SHP77 (cell line): Measurements from ENCODE around the gene RAMACL.
"Not testable (repeated sequence)": the region's sequence is repeated elsewhere in the genome, so short reads cannot be mapped to it uniquely, and the experiment has no call there.

Experiments used
- DNase-seq, 2 experiments: peaks; one replicate each; lab custom pipeline; 2025; lab: John Stamatoyannopoulos, UW

RAMACL gene

DNA sequence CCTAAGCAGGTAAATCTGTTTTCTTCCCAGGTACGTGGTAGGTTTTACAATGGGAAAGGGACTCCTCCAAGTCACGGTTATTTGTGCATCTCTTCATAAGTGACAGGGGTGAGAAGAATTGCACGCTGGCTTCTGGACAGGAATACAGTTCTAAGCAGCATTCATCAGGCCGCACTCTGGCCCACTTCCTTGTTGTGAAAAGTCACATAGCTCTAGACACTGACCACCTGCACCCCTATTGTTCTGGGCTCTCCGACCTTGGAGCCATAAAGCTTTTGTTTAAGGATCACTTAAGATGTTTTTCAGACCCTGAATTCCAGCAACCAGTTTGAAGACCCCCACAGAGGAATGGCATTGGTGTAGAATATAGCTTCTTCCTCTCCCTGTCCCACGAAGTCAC, 31.4 kb downstream of the RAMACL start:
- DNase-seq, result no peak

DNA sequence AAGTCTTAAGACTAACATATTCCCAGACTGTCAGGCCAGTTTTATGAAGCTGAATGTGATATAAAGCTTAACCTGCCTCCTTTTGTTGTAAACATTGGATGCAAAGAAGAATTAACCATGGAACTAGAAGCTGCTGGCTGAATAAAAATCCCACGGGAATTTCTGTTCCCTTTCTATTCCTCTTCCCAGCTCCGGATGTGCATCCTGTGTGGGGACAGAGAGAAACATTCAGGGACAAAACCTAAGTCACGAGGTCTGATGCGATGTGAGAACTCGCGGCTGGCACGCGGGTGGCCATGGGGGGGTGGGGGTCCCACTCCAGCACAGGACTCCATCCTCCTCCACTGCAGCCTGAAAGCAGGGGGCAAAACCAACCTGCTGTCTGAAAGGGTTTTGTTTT, 32.2 kb downstream of the RAMACL start:
- no peak for DNase-seq

DNA sequence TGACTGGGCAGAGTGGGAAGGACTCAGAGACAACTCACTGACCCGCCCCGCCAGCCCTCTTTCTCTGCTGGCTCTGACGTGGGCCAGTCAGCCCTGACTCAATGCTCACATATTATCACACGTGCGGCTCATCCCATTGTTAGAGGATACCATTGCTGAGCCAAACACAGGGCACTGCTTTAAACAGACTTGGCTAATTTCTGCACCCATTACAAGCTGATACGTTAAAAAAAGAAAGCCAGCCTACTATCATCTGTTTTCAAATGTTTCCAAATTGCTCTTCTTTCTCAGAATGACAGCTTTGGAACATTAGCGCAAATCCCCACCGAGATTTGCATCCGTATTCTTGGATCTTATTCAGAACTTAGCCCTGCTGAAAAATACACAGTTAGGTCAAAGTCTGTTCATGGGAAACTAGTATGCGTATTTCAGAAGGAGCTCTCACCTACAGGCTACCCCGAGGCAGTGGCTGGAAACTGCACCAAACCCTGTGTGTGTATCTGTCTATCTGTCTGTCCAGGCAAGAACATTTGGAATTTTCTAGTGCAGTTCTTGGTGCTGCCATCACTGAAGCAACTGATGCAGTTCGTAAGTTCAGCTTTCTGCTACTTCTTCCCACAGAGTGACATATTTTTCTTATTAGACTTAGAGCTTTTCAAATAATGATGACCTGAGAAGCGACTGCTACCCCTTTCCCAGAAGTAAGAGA, 32.8 kb downstream of the RAMACL start:
- no peak for DNase-seq

DNA sequence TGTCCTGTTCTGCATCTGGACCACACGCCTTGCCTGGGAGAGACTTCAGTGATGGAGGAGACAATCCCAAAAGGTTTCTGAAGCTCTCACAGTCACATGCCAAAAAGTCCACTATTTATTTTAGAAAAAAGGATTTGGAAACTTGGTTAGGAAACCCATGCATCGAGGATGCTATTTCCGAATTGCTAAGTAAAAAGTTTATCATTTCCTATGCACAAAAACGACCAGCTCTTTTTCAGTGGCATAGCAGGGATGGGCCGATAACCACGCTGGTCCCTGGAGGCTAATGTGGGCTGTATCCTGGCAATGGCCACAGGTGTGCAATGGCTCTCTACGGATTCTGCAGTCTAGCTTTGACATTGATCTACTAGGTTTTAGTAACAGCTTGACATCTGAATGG, 33.9 kb downstream of the RAMACL start:
- DNase-seq, result no peak

DNA sequence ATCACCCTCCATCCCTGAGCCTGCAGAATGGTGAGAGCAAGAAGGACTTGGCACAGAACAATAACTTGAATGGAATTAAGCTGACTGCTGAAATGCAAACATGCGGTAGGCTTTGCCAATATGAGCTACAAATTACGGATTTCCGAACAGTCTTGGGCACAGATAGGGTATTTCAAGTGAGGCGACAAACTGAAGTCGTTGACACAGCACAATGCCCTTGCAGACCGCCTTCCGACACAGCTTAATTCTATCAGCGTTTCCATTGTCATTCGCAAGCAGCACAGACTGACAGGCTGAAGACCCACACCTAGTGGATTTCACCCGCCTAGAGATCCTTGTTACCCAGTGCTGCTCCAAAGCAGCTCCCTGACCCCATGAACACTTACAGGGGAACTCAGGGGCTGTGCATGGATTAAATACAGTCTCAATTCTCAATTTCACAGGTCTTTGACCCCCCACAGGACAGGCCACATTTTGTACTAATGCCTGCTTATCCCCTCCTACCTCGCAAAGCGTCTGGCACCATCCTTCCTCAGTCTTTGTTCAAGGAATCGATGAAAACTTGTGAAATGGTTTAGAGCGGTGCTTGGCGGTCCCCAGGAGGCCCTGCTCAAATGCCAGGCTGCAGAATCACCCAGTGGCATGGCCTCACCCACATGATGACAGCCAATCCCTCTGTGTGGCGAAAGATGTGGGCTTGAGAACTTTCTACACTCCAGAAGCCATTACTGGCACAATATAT, 34.6 kb downstream of the RAMACL start:
- no peak for DNase-seq

DNA sequence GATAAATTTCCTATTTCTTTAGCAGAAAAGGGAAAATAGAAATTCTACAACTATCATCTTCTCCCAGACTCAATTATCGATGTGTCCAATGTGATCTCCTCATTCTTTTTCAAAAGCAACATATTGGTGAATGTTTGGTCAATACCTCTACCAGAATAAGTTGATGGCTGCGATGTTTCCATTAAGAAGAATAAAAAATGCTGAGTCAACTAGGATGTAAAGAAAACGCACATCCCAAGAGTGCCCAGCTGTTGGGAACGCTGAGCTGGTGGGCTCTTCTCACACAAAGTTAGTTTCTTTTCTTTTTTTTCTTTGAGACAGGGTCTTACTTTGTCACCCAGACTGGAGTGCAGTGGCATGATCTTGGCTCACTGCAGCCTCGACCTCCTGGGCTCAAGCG, 39.8 kb downstream of the RAMACL start:
- no peak for DNase-seq

DNA sequence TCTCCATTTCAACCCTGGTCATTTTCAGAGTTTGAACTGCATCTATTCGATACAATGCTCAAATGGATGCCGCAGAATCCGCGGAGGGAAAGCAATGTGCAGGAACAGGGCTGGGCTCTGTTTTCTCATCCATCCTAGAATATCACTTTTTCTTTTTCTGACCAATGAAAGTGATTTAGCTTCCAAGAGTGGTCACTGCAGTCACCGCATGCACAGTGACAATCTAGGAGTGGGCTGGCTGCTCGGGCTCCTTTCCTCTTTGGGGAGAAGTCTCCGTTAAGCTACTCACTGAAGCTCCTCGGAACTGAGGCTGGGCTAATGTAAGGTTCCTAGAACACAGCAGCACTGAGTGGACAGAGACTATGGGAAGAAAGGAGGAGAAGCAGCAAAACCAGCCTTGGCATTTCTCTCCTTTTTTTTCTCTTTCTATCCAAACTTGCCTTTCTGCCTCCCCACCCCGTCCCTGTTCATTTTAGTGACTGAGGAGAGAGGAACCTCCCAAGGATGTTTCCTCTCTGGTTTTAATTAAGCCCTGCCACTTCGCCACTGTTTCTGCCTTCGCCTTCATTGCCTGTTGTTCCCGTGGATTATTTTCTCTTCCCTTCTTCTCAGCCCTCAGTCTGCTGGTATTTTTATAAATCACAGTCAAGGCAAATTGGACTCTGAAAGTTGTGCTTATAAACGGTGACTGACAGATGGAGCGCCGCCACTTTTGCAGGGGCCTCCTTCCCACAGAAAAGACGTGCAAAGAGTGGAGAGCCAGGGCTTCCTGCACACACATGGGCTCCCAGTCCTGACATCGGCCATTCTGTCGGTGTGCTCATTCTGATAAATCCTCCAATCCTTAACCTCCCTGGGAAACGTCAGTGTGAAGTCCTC, 41.1 kb downstream of the RAMACL start:
- no peak for DNase-seq

DNA sequence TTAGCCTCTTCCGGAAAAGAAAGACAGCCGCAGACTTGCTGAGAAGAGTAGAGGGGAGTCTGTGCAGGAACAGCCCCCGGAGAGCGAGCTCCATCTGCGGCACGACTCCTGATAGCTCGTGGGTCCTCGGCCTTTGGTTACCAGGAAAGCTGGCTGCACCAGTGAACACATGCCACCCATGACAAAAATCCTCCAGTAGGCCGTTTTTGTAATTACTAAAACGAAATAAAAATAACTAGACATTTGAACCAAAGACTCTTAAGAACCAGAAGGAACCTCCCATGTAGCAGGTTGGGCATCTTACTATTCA, 42.2 kb downstream of the RAMACL start:
- no peak for DNase-seq

DNA sequence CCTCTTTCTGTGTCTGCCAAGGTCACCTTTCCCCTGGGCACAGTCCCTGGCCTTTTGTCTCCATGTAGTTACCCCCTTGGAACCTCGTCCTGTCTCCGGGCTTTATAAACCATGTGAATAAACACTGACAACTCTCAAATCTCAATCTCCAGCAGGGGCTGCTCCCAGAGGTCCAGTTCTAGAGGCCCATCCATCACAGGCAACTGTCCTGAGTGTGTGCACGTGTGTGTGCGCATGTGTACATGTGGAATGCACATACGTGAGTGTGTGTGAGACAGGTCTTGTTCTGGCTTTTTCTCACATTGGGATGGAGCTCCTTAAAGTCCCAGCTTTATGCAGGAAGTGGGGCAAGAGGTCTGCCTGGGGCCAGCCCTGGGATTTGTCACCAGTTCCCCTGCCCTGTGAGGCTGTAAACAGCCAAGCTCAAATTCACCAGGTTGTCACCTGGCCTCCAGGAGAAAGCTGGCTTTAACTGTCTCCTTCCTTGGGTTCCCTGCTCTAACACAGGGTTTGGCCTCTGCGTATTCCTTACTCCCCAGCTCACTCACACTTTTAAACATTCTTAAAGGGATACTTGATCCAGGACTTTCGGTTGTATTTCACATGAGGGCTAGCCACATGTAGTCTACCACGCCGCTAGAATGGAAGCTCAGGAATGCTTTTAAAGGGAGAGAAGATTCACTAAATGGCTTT, 42.7 kb downstream of the RAMACL start:
- DNase-seq, result no peak

DNA sequence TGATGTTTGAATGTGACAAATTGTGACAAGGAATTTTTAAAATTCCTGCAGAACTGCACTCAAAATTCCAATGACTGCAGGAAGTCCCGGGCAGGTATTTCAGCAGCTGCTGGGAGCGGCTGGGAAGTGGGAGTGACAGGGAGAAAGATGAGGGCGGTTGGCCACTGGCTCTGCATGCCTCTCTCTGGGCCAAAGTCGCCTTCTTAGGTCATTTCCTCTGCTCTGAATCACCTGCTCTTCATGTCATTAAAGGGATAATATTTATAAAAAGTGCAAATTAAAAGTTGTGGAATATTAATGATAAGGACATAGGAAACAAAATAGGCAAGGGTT, 43.9 kb downstream of the RAMACL start:
- DNase-seq, result no peak

DNA sequence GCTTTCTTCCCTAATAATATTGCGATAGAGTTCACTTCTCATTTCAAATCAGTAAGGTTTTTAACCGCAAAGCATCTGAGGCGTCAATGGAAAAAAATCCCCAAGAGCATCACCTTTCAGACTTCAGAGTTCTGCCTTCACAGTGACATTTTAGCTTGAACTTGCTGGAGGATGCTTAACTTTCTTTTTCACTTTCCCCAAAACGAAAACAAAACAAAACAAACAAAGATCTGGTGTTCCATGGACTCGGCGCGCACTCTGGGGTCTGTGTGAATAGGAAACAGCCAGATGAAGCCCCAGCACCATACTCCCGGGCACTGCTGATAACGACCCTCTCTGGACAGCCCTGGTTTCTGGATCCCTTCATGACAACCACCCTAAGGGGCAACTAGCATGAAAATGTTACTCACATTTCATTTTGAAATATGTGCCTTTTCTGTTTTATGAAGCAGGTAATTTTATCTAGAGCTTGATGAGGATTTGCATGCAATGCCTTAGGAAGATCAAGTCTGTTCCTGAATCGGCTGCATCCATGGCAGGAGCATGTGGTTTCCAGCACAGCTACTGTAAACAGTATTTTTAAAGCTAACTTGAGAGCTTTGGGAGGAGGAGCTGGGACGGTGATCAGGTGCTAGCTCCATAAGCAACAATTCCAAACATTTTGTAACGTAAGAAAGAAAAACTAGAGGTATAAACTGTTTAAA, 44.5 kb downstream of the RAMACL start:
- DNase-seq, result no peak

DNA sequence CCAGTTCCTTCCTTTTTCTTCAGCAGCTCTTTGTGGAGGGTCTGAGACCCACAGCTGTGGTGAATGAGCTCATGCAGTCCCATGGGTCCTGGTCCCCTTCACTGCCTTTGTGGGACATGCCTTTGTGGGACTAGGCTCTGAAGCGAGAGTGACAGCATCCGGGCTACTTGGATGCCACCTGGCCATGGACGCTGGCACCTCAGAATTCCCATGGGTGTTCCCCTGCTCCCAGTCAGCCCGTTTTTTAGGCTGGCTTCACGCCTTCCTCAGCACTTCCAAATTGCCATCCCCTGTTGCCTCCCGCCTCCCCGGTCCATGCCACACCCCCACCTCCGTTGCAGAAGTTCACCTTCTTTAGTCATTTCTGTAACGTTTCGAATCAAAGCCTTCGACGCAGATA, 45.1 kb downstream of the RAMACL start:
- DNase-seq, result no peak

DNA sequence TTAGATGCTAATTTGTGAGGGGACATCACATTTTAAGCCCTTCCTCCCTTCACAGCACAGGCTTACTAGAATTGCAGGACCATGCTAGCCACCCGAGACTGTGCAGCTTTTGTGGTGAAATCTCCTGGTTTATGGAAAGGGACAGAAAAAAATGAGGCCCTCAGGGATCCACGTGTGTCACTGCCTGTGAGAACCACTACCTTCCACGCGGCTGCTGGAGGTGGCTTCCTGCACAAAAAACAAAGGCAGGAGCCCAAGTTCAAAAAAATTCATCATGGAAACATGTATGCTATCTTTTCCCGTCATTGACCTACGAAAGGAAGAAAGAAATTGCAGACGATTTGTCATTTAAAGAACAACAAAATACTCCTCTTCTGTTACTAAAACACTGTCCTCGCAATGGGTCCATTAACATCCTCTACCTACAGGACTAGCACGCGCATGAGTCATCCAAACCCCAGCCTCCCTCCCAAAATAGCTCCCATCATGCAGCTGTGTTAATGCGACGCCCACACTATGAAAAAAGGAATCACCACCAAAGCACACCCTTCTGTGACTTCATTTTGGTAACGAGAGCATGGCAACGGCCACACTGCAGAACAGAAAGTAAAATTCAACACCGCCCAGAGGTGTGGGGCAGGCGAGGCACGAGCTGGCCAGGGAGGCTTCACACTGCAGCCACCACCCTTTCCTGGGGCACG, 45.7 kb downstream of the RAMACL start:
- DNase-seq, result no peak

DNA sequence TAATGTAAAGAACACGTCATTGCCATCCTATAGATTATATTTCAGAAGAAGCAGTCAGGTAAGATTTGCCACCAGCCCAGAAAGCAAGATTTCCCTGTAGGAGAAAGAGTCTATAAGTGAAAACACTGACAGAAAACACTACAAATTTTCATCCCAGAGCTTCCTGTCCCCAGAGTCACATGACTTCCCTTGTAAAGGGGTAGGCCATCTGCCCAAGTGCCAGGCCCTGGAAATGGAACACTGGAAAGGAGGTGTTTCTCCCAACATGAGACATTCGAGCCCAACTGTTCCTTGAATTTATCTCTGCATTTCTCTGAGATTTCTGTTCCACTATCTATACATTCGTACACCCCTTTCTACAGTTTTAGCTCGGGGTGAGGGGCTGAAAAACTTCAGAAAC, 46.9 kb downstream of the RAMACL start:
- no peak for DNase-seq

DNA sequence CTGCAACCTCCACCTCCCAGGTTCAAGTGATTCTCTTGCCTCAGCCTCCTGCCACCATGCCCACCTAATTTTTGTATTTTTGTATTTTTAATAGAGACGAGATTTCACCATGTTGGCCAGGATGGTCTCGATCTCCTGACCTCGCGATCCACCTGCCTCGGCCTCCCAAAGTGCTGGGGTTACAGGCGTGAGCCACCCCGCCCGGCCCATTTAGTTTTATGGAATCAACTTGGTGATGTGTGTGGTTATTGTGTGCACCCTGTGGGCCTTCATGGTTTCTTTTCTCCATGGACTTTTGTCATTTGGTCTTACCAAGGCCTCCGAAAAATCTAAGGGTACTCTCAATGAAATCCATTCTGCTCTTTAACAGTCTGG, 47.5 kb downstream of the RAMACL start:
- not testable (repeated sequence) for DNase-seq

DNA sequence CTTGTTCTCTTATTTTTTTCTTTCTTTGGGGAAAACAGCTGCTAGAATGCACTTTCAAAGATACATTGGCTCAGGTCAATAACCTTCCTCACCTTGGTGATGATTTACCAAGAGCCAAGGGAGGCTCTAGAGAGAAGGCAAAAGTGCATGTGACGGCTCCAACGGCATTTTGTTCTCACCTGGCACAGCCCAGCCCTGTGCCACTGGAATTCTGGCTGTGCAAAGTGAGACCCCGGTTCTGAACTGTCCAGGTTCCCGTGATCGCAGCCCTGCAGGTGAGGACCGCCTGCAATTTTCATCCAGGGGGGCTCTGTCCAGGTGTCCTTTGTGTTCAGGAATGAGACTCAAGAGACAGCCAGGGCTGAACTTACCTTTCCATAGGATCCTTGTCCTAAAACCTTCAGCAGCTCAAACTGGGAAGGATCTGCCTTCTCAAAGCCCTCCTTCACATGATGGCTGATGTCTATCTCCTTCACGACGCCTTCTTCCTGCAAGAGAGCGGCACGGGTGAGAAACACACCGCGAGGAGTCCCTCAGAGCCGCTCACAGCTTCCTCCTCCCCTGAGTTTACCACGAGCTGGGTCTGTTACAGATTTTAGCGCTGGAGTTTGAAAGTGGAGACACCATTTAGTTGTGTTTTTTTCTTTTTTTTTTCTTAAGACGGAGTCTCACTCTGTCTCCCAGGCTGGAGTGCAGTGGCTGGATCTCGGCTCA, 48.0 kb downstream of the RAMACL start:
- DNase-seq, result no peak

DNA sequence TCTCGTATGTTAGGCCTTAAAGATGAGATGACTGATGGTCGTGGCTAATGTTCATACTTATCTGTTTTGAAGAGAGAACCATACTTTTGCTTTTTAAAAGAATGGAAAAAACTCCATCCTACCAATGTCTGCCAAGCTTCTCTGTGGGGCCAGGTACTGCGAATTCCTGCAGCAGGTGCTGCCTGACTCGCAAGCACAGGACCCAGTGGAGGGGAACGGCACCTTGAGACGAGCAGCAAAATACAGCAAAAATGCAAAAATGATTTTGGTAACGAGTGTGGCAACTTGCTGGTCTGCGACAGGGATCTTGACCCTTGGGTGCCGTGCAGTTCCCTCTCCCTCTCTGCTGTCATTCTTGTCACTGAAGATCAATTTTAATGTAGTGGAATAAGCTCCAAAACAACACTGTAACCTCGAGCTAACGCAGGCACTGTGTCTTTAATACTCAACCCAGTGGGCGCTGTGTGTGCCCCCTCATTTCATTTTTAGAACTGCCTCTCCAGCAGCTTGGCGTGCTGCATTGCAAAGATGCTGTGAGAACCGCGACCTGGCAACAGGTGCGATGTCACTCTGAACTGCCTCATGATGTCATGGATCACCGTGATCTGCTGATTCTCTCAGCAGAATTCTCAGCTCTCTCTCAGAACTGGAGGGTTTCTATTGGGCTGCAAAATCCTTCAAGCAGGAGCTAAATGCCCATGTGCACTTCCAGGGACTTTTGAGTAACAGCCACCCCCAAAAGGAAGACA, 51.6 kb downstream of the RAMACL start:
- DNase-seq, result no peak

DNA sequence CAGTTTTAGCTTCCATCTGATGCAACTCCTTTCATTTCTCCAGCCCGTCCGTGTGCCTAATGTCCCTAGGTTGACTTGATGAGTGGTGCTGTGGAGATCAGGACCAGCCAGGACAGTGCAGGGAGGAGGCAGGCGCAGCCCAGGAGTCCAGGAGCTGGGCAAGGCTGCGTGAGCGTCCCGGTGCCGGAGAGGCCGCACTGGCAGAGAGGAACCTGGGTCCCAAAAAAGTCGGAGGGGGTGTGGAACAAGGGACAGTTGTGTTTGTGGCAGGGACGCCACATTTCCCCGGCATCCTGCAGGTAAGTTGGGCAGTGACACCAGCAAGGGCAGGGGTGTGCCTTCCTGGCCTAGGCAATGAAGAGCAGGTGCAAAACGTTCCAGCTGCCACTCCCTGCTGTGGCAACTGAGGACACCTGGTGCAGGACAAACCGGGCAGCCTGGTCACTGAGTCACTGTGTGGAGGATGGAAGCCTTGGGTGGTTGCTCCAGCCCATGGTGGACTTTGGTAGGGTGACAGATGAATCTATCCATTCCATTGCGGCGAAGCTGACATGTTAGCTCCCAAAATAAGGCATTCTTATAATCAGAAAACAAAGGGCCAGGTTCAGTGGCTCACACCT, 53.2 kb downstream of the RAMACL start:
- peak in 1 of 2 experiments; percentile 6 for DNase-seq
